Activated CD4-positive, alpha-beta memory T cell treated with anti-CD3 and anti-CD28 coated beads, Interleukin-2, amount 10 ng/mL, durations not matched to agents 7 days and 5 days (primary cell): ENCODE results near the gene AMD1. TPM values are rescaled to one million over a fixed set of nuclear protein-coding genes. Genes with fewer than 3 reads are reported as not detected.
A peak's percentile ranks its signal among the peaks of the same experiment; 100 is the strongest.
"Not testable (repeated sequence)": the region's sequence is repeated elsewhere in the genome, so short reads cannot be mapped to it uniquely, and the experiment has no call there.

Source experiments
- CTCF ChIA-PET: fragments of 350-600 bp; sonication (Branson Sonifier 250); formaldehyde crosslinking; loops from one replicate; lab custom pipeline; 2021; ENCODE audit warnings: antibody characterized with exemption, inconsistent platforms; lab: Charles Lee
- POLR2A ChIA-PET: fragments of 350-600 bp; sonication (Branson Sonifier 250); formaldehyde crosslinking; loops from one replicate; lab custom pipeline; 2021; ENCODE audit warnings: antibody characterized with exemption; lab: Charles Lee
- DNase-seq: peaks from one replicate; pipeline ENCODE4 v3.0.0-alpha.2; 2020
- H3K27ac Mint-ChIP-seq: one replicate; pipeline ENCODE4 v1.8.0; 2021; ENCODE audit warnings: mild to moderate bottlenecking, mixed read lengths
- H3K27me3 Mint-ChIP-seq: one replicate; pipeline ENCODE4 v1.8.0; 2021; ENCODE audit warnings: mixed read lengths
- H3K36me3 Mint-ChIP-seq: one replicate; pipeline ENCODE4 v1.8.0; 2021; ENCODE audit warnings: low read depth, mixed read lengths
- H3K4me1 Mint-ChIP-seq: one replicate; pipeline ENCODE4 v1.8.0; 2021; ENCODE audit warnings: mixed read lengths
- H3K4me3 Mint-ChIP-seq: one replicate; pipeline ENCODE4 v1.8.0; 2021; ENCODE audit warnings: mild to moderate bottlenecking, mixed read lengths
- H3K9me3 Mint-ChIP-seq: one replicate; pipeline ENCODE4 v1.8.0; 2021; ENCODE audit warnings: mixed read lengths
- total RNA-seq, 2 experiments: library from RNA; stranded (reverse); gene quantifications; one replicate each; pipeline ENCODE4 v1.2.3, GENCODE V29; 2021

Gene AMD1
- total RNA-seq, 2 experiments from 2014 or later = 71.0 to 73.2 TPM

- not testable (repeated sequence) for H3K4me3 Mint-ChIP-seq, H3K27ac Mint-ChIP-seq, DNase-seq, H3K27me3 Mint-ChIP-seq, H3K4me1 Mint-ChIP-seq
- ChIA-PET CTCF (interaction anchor here (1.0 kb wide), 1 partner anchor 219 kb away, joined by 3 read pairs; no protein-coding TSS in a partner anchor), POLR2A (interaction anchor here (0.9 to 2.0 kb wide), 3 partner anchors 12 to 27 kb away, joined by 3 to 6 read pairs (median 3); partner anchors contain the start of gene AMD1)
- H3K9me3 Mint-ChIP-seq = peaks cover 31% of the 10 kb centered on the region
- H3K36me3 Mint-ChIP-seq = peaks cover 63% of the 10 kb centered on the region
These were observed 27.0 kb downstream of the AMD1 start for GRCh38 chr6:110901601-110902000.

GRCh38 chr6:110902091-110902490 is 27.5 kb downstream of the AMD1 start:
- Mint-ChIP-seq H3K27me3 (peaks cover 13% of the 10 kb centered on the region), H3K27ac (no peak overlapping the region), H3K4me3 (no peak overlapping the region), H3K9me3 (peaks cover 35% of the 10 kb centered on the region), H3K36me3 (peaks cover 63% of the 10 kb centered on the region), H3K4me1 (no peaks in the 10 kb centered on the region)
- ChIA-PET CTCF (interaction anchor here (1.0 kb wide), 1 partner anchor 220 kb away, joined by 3 read pairs; no protein-coding TSS in a partner anchor), POLR2A (interaction anchor here (0.9 to 2.0 kb wide), 3 partner anchors 12 to 28 kb away, joined by 3 to 6 read pairs (median 3); partner anchors contain the start of gene AMD1)
- no peak for DNase-seq

GRCh38 chr6:110906273-110906672 is 31.7 kb downstream of the AMD1 start:
- POLR2A ChIA-PET, H3K4me1 Mint-ChIP-seq, H3K4me3 Mint-ChIP-seq, DNase-seq, CTCF ChIA-PET, H3K27ac Mint-ChIP-seq: not testable (repeated sequence)
- peaks cover 21% of the 10 kb centered on the region for H3K27me3 Mint-ChIP-seq
- peaks cover 49% of the 10 kb centered on the region for H3K36me3 Mint-ChIP-seq
- peaks cover 39% of the 10 kb centered on the region for H3K9me3 Mint-ChIP-seq

GRCh38 chr6:110930781-110931180 is 56.2 kb downstream of the AMD1 start:
- H3K4me3 Mint-ChIP-seq = no peak overlapping the region
- DNase-seq = no peak
- CTCF ChIA-PET = no interaction called here
- H3K27me3 Mint-ChIP-seq = no peaks in the 10 kb centered on the region
- no peaks in the 10 kb centered on the region for H3K9me3 Mint-ChIP-seq
- no peaks in the 10 kb centered on the region for H3K36me3 Mint-ChIP-seq
- H3K27ac Mint-ChIP-seq = no peak overlapping the region
- POLR2A ChIA-PET = interaction anchor here (2.1 kb wide), 1 partner anchor 56 kb away, joined by 7 read pairs; the partner anchor contains the start of gene AMD1
- peaks cover 14% of the 10 kb centered on the region for H3K4me1 Mint-ChIP-seq

- Mint-ChIP-seq H3K4me3 (no peak overlapping the region), H3K4me1 (peaks cover 14% of the 10 kb centered on the region), H3K9me3 (no peaks in the 10 kb centered on the region), H3K27ac (no peak overlapping the region), H3K36me3 (no peaks in the 10 kb centered on the region), H3K27me3 (no peaks in the 10 kb centered on the region)
- CTCF ChIA-PET = interaction anchor here (1.1 kb wide), 1 partner anchor 251 kb away, joined by 3 read pairs; no protein-coding TSS in a partner anchor
- DNase-seq = no peak
- POLR2A ChIA-PET = interaction anchor here (0.9 kb wide), 1 partner anchor 10 kb away, joined by 3 read pairs; no protein-coding TSS in a partner anchor
These were observed 59.3 kb downstream of the AMD1 start for GRCh38 chr6:110933912-110934311.

- DNase-seq = no peak
- Mint-ChIP-seq H3K4me3 (no peak overlapping the region), H3K27ac (no peak overlapping the region), H3K36me3 (no peaks in the 10 kb centered on the region), H3K9me3 (no peaks in the 10 kb centered on the region), H3K4me1 (peaks cover 18% of the 10 kb centered on the region), H3K27me3 (no peaks in the 10 kb centered on the region)
- ChIA-PET CTCF (interaction anchor here (1.1 kb wide), 1 partner anchor 252 kb away, joined by 3 read pairs; no protein-coding TSS in a partner anchor), POLR2A (interaction anchor here (0.9 kb wide), 1 partner anchor 10 kb away, joined by 3 read pairs; no protein-coding TSS in a partner anchor)
These were observed 59.9 kb downstream of the AMD1 start for GRCh38 chr6:110934381-110934898.

- DNase-seq = no peak
- no peak overlapping the region for H3K27ac Mint-ChIP-seq
- no peaks in the 10 kb centered on the region for H3K27me3 Mint-ChIP-seq
- H3K9me3 Mint-ChIP-seq = no peaks in the 10 kb centered on the region
- H3K4me1 Mint-ChIP-seq = peaks cover 11% of the 10 kb centered on the region
- no peaks in the 10 kb centered on the region for H3K36me3 Mint-ChIP-seq
- POLR2A ChIA-PET = interaction anchor here (1.5 kb wide), 1 partner anchor 10 kb away, joined by 3 read pairs; no protein-coding TSS in a partner anchor
- no peak overlapping the region for H3K4me3 Mint-ChIP-seq
- CTCF ChIA-PET = no interaction called here
These were observed 60.6 kb downstream of the AMD1 start for GRCh38 chr6:110935171-110935570.

- H3K4me3 Mint-ChIP-seq = no peak overlapping the region
- H3K27ac Mint-ChIP-seq = no peak overlapping the region
- POLR2A ChIA-PET = no interaction called here
- no peaks in the 10 kb centered on the region for H3K9me3 Mint-ChIP-seq
- DNase-seq = no peak
- CTCF ChIA-PET = no interaction called here
- H3K27me3 Mint-ChIP-seq = no peaks in the 10 kb centered on the region
- H3K4me1 Mint-ChIP-seq = peaks cover 5% of the 10 kb centered on the region
- H3K36me3 Mint-ChIP-seq = no peaks in the 10 kb centered on the region
These were observed 63.6 kb downstream of the AMD1 start for GRCh38 chr6:110938171-110938570.

- Mint-ChIP-seq H3K4me1 (peaks cover 11% of the 10 kb centered on the region), H3K9me3 (no peaks in the 10 kb centered on the region), H3K4me3 (no peak overlapping the region), H3K36me3 (no peaks in the 10 kb centered on the region), H3K27me3 (no peaks in the 10 kb centered on the region), H3K27ac (no peak overlapping the region)
- ChIA-PET POLR2A (interaction anchor here (0.9 to 2.0 kb wide), 2 partner anchors 19 to 124 kb away, joined by 3 to 5 read pairs; partner anchors contain the start of genes CDK19 and GTF3C6), CTCF (interaction anchor here (0.9 kb wide), 1 partner anchor 61 kb away, joined by 3 read pairs; no protein-coding TSS in a partner anchor)
- no peak for DNase-seq
These were observed 65.0 kb downstream of the AMD1 start for GRCh38 chr6:110939429-110940200.

- H3K27ac Mint-ChIP-seq = peak overlapping the region; percentile 75
- POLR2A ChIA-PET = interaction anchor here (0.6 to 5.9 kb wide), 13 partner anchors 9 to 412 kb away, joined by 3 to 91 read pairs (median 5); partner anchors contain the start of genes AMD1, CDK19, GTF3C6 and RPF2
- H3K4me1 Mint-ChIP-seq = peaks cover 13% of the 10 kb centered on the region
These were observed 70.1 kb downstream of the AMD1 start for GRCh38 chr6:110944681-110945151.

More at GRCh38 chr6:110944681-110945151, 70.1 kb downstream of the AMD1 start:
- Mint-ChIP-seq H3K36me3 (no peaks in the 10 kb centered on the region), H3K9me3 (no peaks in the 10 kb centered on the region), H3K4me3 (no peak overlapping the region), H3K27me3 (no peaks in the 10 kb centered on the region)
- DNase-seq = peak; percentile 55
- CTCF ChIA-PET = interaction anchor here (0.6 to 9.8 kb wide), 13 partner anchors 8 to 416 kb away, joined by 3 to 92 read pairs (median 3); partner anchors contain the start of genes AMD1 and GTF3C6
